NOMO-1 treated with dmso at 0.1 percent for 144 hours (cell line): Measurements from ENCODE around the gene TTYH3.
A peak's percentile ranks its signal among the peaks of the same experiment; 100 is the strongest.

Experiments used
- DNase-seq: peaks from one replicate; lab custom pipeline; 2025; ENCODE audit not compliant: unreplicated experiment; lab: John Stamatoyannopoulos, UW

The TTYH3 gene

DNA sequence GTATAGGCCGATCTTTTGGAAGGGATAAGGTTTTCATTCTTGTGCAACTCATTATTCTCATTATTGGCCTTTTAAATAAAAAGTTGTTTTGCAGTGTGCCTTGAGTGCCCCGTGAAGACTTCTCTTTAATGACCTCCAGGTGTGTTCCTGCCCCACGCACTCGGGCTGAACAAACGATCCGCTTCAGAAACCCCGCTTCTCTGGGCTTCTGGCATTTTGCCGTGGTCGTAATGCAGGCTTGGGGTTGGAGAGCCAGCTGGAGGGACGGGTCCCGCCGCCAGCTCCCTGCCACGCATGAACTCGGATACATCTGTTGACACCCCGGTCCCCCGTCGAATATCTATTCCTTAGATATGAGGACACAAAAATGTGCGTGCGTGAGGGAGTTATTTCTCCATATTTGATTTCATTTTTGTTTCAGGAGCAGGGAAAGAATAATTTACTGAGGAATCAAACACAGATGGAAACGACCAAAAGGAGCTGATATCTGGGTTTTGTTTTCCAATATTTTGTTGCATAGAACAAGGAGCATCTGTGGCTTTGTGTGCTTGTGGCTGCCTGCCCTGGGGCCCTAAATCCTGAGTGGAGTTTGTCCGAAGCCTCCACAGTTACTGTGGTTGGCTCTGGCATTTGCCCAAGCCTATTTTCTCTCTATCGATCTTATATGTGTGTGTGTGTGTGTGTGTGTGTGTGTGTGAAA, 17.0 kb upstream of the TTYH3 start:
- DNase-seq, result no peak

- no peak for DNase-seq
These were observed 15.1 kb upstream of the TTYH3 start for GRCh38 chr7:2616387-2617324.

DNA sequence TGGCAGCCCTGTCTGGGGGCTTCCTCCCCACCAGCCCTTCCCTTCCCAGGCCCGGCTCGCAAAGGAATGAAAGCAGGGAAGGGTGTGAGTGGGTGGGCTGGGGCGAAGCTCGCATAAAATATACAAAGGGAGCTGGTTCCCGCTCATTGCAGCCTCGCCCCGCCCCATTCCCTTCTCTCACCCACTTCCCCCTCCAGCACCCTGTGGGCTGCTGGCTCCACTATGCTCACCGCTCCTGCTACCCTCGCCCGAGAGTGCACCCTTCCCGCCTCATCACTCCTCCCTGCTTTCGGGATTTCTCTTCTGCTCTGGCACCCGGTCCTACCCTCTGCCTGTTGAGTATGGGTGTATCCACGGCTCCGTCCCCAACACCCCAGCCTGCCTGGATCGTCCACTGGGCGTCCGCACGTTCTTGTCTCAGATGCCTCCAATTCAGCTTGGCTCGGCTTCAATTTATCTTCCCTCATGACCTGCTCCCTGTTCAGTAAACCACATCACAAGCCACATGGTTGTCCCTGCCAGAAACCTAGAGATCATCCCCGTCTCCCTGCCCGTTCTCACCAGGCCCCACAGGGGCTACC, 14.4 kb upstream of the TTYH3 start:
- no peak for DNase-seq

DNA sequence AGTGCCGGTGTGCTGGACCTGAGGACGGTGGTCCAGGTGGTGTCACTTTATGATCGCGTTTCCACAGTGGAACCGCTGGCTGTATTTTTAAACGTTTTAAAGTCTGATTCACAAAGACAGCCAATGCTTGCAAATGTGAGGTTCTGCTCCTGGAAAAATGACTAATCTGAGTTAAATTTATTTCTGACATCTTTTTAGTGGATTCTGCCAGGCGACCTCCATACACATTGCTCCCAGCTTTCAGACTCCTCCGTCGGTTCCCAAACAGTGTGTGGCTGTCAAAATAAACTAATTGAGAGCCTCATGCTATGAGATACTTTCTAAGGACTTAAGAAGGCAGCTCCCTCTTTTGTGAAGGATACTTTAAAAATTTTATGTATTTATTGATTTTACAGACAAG, 12.7 kb upstream of the TTYH3 start:
- DNase-seq, result no peak

- no peak for DNase-seq
These were observed 10.5 kb upstream of the TTYH3 start for GRCh38 chr7:2621061-2621828.

- DNase-seq, result no peak
These were observed 9.7 kb upstream of the TTYH3 start for GRCh38 chr7:2621948-2622640.

DNA sequence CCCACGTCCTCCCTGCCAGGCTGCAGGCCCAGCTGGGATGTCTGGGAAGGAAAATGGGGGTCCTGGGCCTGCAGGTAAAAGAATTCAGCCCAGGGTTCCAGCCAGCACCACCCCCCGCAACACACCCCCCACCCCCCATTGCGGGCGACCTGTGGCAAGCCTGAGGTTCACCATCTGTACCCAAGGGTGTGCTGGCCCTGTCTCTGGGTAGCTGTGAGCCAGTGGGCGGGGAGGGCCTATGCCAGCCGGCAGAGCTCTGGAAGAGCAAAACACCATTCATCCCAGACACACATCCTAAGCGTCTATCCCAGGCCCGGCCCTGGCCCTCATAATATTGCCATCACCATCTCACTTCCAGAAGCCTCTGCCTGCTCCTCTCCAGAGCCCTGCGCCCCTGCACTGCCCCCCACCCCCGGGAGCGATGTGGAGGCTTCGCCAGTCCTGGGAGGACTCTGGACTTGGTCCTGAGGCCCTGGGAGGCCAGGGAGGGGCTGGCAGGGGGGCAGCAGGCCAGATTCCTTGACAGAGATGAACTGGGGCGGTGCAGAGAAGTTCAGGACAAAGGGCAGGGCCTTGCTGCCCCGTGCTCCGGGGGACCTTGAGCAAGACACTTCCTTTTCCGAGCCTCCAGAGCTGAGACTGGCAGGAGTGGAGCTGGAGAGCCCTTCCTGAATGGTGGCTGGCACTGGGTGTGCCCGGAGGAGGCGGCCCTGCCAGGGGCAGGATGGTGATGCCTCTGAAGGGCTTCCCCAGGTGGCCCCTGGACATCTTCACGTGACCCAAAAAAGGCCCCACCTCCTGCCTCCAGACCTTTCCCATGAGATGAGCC, 8.7 kb upstream of the TTYH3 start:
- DNase-seq, result no peak

GRCh38 chr7:2623698-2624014, 8.1 kb upstream of the TTYH3 start:
- no peak for DNase-seq

DNA sequence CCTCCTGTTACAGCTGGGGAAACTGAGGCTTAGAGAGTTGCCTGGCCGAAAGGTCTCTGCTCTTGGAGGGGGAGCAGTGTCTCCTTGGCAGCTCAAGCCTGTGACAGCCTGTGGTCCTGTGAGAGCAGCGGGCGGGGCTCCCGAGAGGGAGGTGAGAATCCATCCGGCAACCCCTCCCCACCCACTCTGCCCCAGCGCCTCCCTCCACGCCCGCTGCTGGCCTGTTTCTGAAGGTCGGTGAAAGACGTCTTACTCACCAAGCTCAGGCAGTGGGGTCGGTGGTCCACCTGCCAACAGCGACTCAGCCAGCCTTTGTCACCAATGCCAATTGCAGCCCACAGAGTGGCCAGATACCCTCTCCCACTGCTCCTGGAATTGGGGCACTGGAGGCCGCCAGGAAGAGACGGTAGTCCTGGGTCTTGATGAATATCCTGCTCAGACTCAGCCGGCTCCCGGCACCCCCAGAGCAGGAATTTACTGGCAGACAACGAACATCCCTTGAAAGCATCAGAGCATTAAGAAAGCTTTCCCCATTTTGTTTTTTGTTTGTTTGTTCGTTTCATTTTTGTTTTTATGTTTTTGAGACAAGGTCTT, 7.4 kb upstream of the TTYH3 start:
- DNase-seq, result no peak

DNA sequence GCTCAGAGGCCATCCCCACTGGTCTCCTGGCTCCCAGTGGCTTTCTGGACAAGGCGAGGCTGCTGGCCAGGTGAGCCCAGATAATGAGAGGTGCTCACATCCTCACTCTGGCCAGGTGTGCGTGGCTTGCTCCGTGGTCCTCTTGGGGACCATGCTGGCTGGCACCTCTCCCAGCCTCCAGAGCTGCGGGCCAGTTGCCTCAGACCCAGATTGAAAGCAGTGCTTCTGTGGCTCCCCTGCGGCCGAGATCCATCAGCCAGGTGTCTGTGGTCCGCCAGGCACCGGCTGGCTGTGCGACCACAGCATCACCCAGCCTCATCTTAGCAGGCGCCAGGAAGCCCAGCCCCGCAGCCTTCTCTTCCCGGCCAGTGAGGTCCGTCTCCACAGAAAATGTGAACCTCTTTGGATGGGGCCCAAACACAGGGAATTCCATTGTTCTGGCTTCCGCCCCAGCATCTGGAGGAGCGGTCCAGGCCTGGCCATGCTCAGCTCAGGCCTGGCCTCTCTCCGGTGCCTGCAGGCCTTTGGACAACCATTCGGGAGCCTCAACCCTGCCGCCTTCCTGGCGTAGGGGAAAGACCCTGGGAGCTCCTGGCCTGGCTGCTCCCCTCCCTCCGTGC, 5.2 kb upstream of the TTYH3 start:
- no peak for DNase-seq

GRCh38 chr7:2627258-2628129, 4.3 kb upstream of the TTYH3 start:
- no peak for DNase-seq

GRCh38 chr7:2628130-2628482, 3.7 kb upstream of the TTYH3 start:
- DNase-seq, result no peak

DNA sequence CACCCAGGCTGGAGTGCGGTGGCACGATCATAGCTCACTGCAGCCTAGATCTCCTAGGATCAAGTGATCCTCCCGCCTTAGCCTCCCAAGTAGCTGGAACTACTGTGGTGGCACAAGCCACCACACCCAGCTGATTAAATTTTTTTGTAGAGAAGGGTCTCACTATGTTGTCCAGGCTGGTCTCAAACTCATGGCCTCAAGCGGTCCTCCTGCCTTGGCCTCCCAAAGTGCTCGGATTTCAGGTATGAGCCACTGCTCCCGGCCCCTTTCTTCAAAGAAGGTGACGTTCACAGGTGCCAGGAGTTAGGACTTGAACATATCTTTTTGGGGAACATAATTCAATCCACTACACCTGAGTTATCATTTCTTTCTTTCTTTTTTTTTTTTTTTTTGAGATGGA, 2.9 kb upstream of the TTYH3 start:
- DNase-seq, result no peak

GRCh38 chr7:2629746-2630681, 1.8 kb upstream of the TTYH3 start:
- DNase-seq, result no peak

GRCh38 chr7:2632733-2633537, 1.1 kb downstream of the TTYH3 start:
- peak; percentile 57 for DNase-seq

DNA sequence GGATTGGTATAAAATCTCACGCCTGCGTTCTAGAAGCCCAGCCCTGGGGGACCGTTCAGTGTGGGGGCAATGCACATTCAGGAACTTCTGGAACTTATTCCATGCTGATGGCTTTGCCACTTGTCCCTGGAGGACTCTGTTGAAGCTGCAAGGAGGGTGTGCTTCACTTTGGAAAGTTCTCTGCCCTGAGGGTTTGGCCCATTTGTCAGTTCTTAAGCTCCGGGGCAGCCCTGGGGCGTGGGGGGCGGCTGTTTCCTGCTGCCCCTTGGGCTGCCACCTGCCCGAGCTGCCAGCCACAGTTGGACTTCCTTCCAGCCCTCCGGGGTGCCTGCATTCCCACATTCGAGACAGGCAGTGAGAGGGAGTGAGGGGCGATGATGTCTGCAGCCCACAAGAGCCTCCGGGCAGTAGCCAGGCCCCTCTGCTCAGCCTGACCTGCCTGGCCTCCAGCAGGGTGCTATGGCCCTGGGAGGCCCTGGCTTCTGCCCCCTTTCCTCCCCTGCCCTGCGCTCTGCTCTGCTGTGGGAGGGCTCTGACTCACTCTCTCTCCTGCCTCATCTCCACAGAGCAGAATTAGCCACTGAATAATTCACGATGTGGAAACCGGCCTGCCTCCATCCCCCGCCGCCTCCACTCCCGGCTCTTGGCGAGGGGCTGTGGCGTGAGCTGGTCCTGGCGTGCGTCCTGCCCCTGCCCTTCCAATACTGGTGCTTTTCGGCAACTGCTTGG, 1.9 kb downstream of the TTYH3 start:
- DNase-seq, result peak; percentile 63
